ENCODE measurements around the gene G2E3. TPM values are rescaled to one million over a fixed set of nuclear protein-coding genes. Genes with fewer than 3 reads are reported as not detected.
A peak's percentile ranks its signal among the peaks of the same experiment; 100 is the strongest.
"Not testable (repeated sequence)": the region's sequence is repeated elsewhere in the genome, so short reads cannot be mapped to it uniquely, and the experiment has no call there.

Gene G2E3
- total and polyA plus RNA-seq, 2 experiments from 2014 or later: 67.4 to 113 TPM

DNA sequence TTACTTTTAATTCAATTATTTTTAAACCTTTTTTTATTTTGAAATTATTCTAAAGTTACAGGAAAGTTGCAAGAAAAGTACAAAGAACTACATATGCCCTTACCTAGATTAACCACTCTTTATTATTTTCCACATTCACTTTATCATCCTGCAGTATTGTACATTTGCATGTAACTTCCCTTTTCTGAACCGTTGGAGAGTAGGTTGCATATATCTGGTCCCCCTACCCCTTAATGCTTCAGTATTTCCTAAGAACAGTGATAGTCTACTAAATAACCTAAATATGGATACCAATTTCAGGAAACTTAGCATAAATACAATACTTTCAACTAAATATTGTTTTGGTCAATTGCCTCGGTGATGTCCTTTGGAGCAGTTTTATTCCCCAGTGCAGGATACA is 15.0 kb downstream of the G2E3 start (continued):
- TF ChIP-seq, protein P1, sequence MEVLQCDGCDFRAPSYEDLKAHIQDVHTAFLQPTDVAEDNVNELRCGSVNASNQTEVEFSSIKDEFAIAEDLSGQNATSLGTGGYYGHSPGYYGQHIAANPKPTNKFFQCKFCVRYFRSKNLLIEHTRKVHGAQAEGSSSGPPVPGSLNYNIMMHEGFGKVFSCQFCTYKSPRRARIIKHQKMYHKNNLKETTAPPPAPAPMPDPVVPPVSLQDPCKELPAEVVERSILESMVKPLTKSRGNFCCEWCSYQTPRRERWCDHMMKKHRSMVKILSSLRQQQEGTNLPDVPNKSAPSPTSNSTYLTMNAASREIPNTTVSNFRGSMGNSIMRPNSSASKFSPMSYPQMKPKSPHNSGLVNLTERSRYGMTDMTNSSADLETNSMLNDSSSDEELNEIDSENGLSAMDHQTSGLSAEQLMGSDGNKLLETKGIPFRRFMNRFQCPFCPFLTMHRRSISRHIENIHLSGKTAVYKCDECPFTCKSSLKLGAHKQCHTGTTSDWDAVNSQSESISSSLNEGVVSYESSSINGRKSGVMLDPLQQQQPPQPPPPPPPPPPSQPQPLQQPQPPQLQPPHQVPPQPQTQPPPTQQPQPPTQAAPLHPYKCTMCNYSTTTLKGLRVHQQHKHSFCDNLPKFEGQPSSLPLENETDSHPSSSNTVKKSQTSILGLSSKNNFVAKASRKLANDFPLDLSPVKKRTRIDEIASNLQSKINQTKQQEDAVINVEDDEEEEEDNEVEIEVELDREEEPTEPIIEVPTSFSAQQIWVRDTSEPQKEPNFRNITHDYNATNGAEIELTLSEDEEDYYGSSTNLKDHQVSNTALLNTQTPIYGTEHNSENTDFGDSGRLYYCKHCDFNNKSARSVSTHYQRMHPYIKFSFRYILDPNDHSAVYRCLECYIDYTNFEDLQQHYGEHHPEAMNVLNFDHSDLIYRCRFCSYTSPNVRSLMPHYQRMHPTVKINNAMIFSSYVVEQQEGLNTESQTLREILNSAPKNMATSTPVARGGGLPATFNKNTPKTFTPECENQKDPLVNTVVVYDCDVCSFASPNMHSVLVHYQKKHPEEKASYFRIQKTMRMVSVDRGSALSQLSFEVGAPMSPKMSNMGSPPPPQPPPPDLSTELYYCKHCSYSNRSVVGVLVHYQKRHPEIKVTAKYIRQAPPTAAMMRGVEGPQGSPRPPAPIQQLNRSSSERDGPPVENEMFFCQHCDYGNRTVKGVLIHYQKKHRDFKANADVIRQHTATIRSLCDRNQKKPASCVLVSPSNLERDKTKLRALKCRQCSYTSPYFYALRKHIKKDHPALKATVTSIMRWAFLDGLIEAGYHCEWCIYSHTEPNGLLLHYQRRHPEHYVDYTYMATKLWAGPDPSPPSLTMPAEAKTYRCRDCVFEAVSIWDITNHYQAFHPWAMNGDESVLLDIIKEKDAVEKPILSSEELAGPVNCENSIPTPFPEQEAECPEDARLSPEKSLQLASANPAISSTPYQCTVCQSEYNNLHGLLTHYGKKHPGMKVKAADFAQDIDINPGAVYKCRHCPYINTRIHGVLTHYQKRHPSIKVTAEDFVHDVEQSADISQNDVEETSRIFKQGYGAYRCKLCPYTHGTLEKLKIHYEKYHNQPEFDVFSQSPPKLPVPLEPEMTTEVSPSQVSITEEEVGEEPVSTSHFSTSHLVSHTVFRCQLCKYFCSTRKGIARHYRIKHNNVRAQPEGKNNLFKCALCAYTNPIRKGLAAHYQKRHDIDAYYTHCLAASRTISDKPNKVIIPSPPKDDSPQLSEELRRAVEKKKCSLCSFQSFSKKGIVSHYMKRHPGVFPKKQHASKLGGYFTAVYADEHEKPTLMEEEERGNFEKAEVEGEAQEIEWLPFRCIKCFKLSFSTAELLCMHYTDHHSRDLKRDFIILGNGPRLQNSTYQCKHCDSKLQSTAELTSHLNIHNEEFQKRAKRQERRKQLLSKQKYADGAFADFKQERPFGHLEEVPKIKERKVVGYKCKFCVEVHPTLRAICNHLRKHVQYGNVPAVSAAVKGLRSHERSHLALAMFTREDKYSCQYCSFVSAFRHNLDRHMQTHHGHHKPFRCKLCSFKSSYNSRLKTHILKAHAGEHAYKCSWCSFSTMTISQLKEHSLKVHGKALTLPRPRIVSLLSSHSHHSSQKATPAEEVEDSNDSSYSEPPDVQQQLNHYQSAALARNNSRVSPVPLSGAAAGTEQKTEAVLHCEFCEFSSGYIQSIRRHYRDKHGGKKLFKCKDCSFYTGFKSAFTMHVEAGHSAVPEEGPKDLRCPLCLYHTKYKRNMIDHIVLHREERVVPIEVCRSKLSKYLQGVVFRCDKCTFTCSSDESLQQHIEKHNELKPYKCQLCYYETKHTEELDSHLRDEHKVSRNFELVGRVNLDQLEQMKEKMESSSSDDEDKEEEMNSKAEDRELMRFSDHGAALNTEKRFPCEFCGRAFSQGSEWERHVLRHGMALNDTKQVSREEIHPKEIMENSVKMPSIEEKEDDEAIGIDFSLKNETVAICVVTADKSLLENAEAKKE (CRISPR knock-in tag; IDR thresholded peaks at IDR 0.05): no peak
- TF ChIP-seq ZNF331 (CRISPR knock-in tag; IDR thresholded peaks at IDR 0.05; ENCODE audit: low read depth): no peak

DNA sequence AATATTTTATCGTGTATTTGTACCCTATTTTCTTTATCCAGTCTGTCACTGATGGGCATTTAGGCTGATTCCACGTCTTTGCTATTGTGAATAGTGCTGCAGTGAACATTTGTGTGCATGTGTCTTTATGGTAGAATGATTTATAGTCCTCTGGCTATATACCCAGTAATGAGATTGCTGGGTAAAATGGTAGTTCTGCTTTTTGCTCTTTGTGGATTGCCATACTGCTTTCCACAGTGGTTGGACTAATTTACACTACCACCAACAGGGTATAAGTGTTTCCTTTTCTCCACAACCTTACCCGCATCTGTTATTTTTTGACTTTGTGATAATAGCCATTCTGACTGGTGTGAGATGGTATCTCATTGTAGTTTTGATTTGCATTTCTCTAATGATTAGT is 15.8 kb downstream of the G2E3 start:
- H3K27me3 Mint-ChIP-seq (ENCODE audit: insufficient read depth, low read depth, poor library complexity); H3K4me3 ChIP-seq; H3K9me3 Mint-ChIP-seq; H3K36me3 ChIP-seq (ENCODE audit: insufficient read depth); H3K9me2 ChIP-seq (ENCODE audit: insufficient read depth); H3F3A ChIP-seq (replicated peaks; ENCODE audit: low read depth); H3K36me3 Mint-ChIP-seq (ENCODE audit: low read depth); DNase-seq (ENCODE audit: low spot score); H2AFZ ChIP-seq; H3K4me3 Mint-ChIP-seq; ATAC-seq; H3K27me3 ChIP-seq (ENCODE audit: insufficient read depth): not testable (repeated sequence)
- H4K20me1 ChIP-seq (replicated peaks; ENCODE audit: insufficient read depth): peaks cover 77% of the 10 kb centered on the region
- H3K27ac ChIP-seq (ENCODE audit: low read depth): peak overlapping the region; percentile 29; the same call in 1 of the 2 replicates
- peaks cover 62% of the 10 kb centered on the region for H3K4me1 ChIP-seq (ENCODE audit: insufficient read depth)
- H3K79me2 ChIP-seq (replicated peaks; ENCODE audit: insufficient read depth): peaks cover 100% of the 10 kb centered on the region
- H3K4me2 ChIP-seq: peak overlapping the region; percentile 30
- H3K27ac Mint-ChIP-seq: peak overlapping the region; percentile 79
- H3K4me1 Mint-ChIP-seq: peaks cover 67% of the 10 kb centered on the region

DNA sequence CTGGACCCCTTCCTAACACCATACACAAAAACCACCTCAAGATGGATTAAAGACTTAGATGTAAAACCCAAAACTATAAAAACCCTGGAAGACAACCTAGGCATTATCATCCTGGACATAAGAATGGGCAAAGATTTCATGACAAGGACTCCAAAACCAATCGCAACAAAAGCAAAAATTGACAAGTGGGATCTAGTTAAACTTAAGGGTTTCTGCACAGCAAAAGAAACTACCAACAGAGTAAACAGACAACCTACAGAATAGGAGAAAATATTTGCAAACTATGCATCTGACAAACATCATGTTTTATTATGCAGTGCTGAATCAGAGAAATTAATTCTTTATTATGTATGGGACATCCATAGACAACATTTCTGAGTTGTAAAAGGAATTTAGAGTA is 17.4 kb downstream of the G2E3 start:
- not testable (repeated sequence) for H3K27me3 Mint-ChIP-seq (ENCODE audit: insufficient read depth, low read depth, poor library complexity); H3F3A ChIP-seq (replicated peaks; ENCODE audit: low read depth); DNase-seq (ENCODE audit: low spot score); H3K9me2 ChIP-seq (ENCODE audit: insufficient read depth); H3K36me3 Mint-ChIP-seq (ENCODE audit: low read depth); H3K4me3 ChIP-seq; ATAC-seq; H3K4me3 Mint-ChIP-seq; H3K27me3 ChIP-seq (ENCODE audit: insufficient read depth); H3K27ac ChIP-seq (ENCODE audit: low read depth); H3K27ac Mint-ChIP-seq; H2AFZ ChIP-seq; H3K9me3 Mint-ChIP-seq; H3K36me3 ChIP-seq (ENCODE audit: insufficient read depth)
- Histone ChIP-seq H3K79me2 (replicated peaks; ENCODE audit: insufficient read depth) (peaks cover 100% of the 10 kb centered on the region), H3K4me2 (peak overlapping the region; percentile 39; the same call in 1 of the 2 replicates), H3K4me1 (ENCODE audit: insufficient read depth) (peaks cover 62% of the 10 kb centered on the region), H4K20me1 (replicated peaks; ENCODE audit: insufficient read depth) (peaks cover 84% of the 10 kb centered on the region)
- H3K4me1 Mint-ChIP-seq: peaks cover 51% of the 10 kb centered on the region
